WTC11 (cell line): ENCODE data around the gene TSPAN33.

Experiments used
- CBFB ChIP-seq: sonication (generic); formaldehyde crosslinking; IDR thresholded peaks from 2 replicates; pipeline ENCODE4 v1.8.1; 2022; ENCODE audit warnings: mild to moderate bottlenecking, low read depth, missing genetic modification reagents
- CREB1 ChIP-seq: sonication (generic); formaldehyde crosslinking; IDR thresholded peaks from 2 replicates; pipeline ENCODE4 v1.8.0; 2023; ENCODE audit warnings: mild to moderate bottlenecking, missing genetic modification reagents
- ELF4 ChIP-seq: sonication (generic); formaldehyde crosslinking; IDR thresholded peaks from 2 replicates; pipeline ENCODE4 v1.8.1; 2022; ENCODE audit warnings: low read depth, mild to moderate bottlenecking, moderate library complexity, missing genetic modification reagents
- FOXJ3 ChIP-seq: sonication (generic); formaldehyde crosslinking; IDR thresholded peaks from 2 replicates; pipeline ENCODE4 v1.9.0; 2021; ENCODE audit warnings: missing genetic modification reagents, mild to moderate bottlenecking, borderline replicate concordance
- JUN ChIP-seq: sonication (generic); formaldehyde crosslinking; IDR thresholded peaks from 2 replicates; pipeline ENCODE4 v1.8.0; 2023; ENCODE audit warnings: mild to moderate bottlenecking, missing genetic modification reagents
- NR2C2 ChIP-seq: sonication (generic); formaldehyde crosslinking; IDR thresholded peaks from 2 replicates; pipeline ENCODE4 v1.8.0; 2022; ENCODE audit warnings: mild to moderate bottlenecking, missing genetic modification reagents
- SP1 ChIP-seq: sonication (generic); formaldehyde crosslinking; conservative IDR thresholded peaks from 2 replicates; pipeline ENCODE4 v1.8.1; 2022; ENCODE audit warnings: missing genetic modification reagents
- ZNF121 ChIP-seq: sonication (generic); formaldehyde crosslinking; IDR thresholded peaks from 2 replicates; pipeline ENCODE4 v1.8.0; 2023; ENCODE audit warnings: missing genetic modification reagents
- TF ChIP-seq, protein P1 (sequence below): fragments of 200-600 bp; IDR thresholded peaks from 2 replicates; pipeline ENCODE4 v1.8.0; 2022; ENCODE audit warnings: antibody characterized with exemption
- TF ChIP-seq, protein P2 (sequence below): sonication (generic); formaldehyde crosslinking; IDR thresholded peaks from 2 replicates; pipeline ENCODE4 v1.8.0; 2023; ENCODE audit warnings: missing genetic modification reagents, mild to moderate bottlenecking, borderline replicate concordance
- TF ChIP-seq, protein P3 (sequence below): fragments of 250-450 bp; sonication (Bioruptor Pico); IDR thresholded peaks from 2 replicates; pipeline ENCODE4 v1.9.0; 2021; ENCODE audit warnings: moderate library complexity, mild to moderate bottlenecking, inconsistent platforms, borderline replicate concordance
- TF ChIP-seq, protein P4 (sequence below): sonication (generic); formaldehyde crosslinking; IDR thresholded peaks from 2 replicates; pipeline ENCODE4 v1.8.0; 2022; ENCODE audit warnings: mild to moderate bottlenecking, missing genetic modification reagents

DNA sequence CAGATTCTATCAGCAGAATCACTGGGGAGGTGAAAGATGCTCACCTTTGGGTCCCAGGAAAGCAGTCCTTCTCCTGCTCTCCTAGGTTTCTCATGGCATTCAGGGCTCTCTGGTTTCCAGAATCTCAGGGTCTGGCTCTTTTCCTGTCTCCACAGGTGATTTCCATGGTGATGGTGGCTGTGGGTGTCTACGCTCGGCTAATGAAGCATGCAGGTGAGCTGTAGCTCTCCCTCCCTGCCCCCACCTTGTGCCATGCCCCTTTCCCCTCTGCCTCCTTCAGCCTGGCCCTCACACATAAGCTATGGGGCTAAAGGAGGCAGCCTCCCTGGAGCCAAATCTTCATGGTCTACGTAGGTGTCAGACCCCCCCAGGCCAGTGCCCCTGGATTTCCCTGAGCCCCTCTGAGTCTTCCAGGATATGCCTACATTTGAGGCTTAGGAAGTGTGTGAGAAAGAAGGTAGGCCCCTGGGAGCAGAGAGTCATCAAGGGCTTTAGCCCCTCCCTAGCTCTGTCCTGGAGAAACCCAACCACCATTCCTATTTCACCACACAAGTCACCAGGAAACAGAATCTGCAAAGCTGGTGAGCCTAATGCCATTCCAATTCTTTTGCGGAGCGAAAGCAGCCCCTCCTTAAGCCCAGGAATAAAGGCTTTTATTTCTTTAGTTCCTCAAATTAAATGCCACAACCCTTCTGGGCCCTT, 17.2 kb downstream of the TSPAN33 start:
- no peak for TF ChIP-seq SP1
- TF ChIP-seq, protein P1, sequence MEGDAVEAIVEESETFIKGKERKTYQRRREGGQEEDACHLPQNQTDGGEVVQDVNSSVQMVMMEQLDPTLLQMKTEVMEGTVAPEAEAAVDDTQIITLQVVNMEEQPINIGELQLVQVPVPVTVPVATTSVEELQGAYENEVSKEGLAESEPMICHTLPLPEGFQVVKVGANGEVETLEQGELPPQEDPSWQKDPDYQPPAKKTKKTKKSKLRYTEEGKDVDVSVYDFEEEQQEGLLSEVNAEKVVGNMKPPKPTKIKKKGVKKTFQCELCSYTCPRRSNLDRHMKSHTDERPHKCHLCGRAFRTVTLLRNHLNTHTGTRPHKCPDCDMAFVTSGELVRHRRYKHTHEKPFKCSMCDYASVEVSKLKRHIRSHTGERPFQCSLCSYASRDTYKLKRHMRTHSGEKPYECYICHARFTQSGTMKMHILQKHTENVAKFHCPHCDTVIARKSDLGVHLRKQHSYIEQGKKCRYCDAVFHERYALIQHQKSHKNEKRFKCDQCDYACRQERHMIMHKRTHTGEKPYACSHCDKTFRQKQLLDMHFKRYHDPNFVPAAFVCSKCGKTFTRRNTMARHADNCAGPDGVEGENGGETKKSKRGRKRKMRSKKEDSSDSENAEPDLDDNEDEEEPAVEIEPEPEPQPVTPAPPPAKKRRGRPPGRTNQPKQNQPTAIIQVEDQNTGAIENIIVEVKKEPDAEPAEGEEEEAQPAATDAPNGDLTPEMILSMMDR = no peak
- no peak for TF ChIP-seq FOXJ3
- TF ChIP-seq ZNF121 = no peak
- no peak for TF ChIP-seq JUN
- no peak for TF ChIP-seq NR2C2 (CRISPR knock-in tag)
- no peak for TF ChIP-seq ELF4 (CRISPR knock-in tag)
- TF ChIP-seq, protein P2, sequence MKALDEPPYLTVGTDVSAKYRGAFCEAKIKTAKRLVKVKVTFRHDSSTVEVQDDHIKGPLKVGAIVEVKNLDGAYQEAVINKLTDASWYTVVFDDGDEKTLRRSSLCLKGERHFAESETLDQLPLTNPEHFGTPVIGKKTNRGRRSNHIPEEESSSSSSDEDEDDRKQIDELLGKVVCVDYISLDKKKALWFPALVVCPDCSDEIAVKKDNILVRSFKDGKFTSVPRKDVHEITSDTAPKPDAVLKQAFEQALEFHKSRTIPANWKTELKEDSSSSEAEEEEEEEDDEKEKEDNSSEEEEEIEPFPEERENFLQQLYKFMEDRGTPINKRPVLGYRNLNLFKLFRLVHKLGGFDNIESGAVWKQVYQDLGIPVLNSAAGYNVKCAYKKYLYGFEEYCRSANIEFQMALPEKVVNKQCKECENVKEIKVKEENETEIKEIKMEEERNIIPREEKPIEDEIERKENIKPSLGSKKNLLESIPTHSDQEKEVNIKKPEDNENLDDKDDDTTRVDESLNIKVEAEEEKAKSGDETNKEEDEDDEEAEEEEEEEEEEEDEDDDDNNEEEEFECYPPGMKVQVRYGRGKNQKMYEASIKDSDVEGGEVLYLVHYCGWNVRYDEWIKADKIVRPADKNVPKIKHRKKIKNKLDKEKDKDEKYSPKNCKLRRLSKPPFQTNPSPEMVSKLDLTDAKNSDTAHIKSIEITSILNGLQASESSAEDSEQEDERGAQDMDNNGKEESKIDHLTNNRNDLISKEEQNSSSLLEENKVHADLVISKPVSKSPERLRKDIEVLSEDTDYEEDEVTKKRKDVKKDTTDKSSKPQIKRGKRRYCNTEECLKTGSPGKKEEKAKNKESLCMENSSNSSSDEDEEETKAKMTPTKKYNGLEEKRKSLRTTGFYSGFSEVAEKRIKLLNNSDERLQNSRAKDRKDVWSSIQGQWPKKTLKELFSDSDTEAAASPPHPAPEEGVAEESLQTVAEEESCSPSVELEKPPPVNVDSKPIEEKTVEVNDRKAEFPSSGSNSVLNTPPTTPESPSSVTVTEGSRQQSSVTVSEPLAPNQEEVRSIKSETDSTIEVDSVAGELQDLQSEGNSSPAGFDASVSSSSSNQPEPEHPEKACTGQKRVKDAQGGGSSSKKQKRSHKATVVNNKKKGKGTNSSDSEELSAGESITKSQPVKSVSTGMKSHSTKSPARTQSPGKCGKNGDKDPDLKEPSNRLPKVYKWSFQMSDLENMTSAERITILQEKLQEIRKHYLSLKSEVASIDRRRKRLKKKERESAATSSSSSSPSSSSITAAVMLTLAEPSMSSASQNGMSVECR (CRISPR knock-in tag) = no peak
- TF ChIP-seq CREB1 = no peak
- TF ChIP-seq, protein P3, sequence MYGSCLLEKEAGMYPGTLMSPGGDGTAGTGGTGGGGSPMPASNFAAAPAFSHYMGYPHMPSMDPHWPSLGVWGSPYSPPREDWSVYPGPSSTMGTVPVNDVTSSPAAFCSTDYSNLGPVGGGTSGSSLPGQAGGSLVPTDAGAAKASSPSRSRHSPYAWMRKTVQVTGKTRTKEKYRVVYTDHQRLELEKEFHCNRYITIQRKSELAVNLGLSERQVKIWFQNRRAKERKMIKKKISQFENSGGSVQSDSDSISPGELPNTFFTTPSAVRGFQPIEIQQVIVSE = no peak
- TF ChIP-seq CBFB (CRISPR knock-in tag) = no peak
- TF ChIP-seq, protein P4, sequence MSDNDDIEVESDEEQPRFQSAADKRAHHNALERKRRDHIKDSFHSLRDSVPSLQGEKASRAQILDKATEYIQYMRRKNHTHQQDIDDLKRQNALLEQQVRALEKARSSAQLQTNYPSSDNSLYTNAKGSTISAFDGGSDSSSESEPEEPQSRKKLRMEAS = no peak
